K562 (cell line): ENCODE data around the gene LSM14B.

ENCODE experiments used
- GABPA ChIP-seq: fragments of 200-800 bp; sonication (Bioruptor generic); conservative IDR thresholded peaks from 2 replicates; pipeline ENCODE4 v1.6.1; 2016; ENCODE audit warnings: low read depth, missing genetic modification characterization, missing compliant biosample characterization
- NFIC ChIP-seq: fragments of 450-650 bp; IDR thresholded peaks from 2 replicates; pipeline ENCODE4 v1.6.1; 2017; ENCODE audit warnings: mild to moderate bottlenecking, inconsistent platforms

- no peak for TF ChIP-seq NFIC
- TF ChIP-seq GABPA (tag): no peak
Measured at GRCh38 chr20:62156254-62156556, 33.9 kb downstream of the LSM14B start.
